Stimulated activated CD4-positive, alpha-beta T cell treated with anti-CD3 and anti-CD28 coated beads, Interleukin-15, amount 100 ng/mL, for 24 hours (primary cell): ENCODE measurements around the gene SASH1.
A peak's percentile ranks its signal among the peaks of the same experiment; 100 is the strongest.
"Not testable (repeated sequence)": the region's sequence is repeated elsewhere in the genome, so short reads cannot be mapped to it uniquely, and the experiment has no call there.

Experiments
- DNase-seq: peaks from one replicate; pipeline ENCODE4 v3.0.0-alpha.2; 2020

Gene SASH1

DNA sequence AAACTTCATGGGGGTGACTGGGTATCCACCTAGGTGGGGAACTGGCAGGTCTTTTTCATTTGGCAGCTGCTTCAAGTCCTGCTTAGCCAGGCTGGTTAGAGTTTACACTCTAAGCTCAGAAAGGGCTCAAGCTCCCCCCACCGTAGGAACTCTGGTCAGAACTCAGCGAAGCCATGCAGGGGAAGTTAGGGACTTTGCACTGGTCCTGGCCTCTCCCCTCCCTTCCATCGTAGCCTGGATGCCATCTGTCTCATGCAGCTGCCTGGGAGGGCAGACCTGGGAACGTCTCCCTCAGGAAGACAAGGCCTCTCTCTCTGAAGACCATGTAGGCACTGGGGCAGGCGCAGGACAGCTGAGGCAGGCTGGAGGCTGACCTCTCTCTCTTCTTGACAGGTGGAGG, 220.4 kb downstream of the SASH1 start:
- no peak for DNase-seq

DNA sequence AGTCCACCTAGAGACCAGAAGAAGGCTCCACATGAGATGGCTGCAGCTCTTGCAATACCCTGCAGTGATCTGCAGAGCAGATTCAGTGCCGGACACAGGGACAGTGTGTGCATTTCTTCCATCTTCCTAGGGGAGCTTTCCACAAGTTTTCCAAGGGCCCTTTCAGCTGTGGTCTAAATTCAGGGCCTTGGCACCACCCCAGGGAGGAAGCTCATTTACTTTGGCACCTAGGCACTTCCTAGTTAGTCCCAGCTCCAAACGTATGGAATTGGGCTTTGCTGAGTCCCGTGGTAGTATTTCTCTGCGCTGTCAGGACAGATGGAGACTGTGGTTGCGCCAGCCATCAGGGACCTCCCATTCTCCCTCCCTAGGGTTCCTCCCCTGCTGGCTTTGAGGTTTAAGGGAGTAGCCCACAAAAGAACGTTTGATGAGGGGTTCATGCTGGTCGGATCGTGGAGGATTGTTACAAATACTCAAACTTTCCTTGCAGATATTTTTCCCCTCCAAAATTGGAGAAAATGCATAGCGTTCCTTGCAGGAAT, 221.9 kb downstream of the SASH1 start:
- no peak for DNase-seq

GRCh38 chr6:148565321-148565926, 222.8 kb downstream of the SASH1 start:
- DNase-seq: no peak

DNA sequence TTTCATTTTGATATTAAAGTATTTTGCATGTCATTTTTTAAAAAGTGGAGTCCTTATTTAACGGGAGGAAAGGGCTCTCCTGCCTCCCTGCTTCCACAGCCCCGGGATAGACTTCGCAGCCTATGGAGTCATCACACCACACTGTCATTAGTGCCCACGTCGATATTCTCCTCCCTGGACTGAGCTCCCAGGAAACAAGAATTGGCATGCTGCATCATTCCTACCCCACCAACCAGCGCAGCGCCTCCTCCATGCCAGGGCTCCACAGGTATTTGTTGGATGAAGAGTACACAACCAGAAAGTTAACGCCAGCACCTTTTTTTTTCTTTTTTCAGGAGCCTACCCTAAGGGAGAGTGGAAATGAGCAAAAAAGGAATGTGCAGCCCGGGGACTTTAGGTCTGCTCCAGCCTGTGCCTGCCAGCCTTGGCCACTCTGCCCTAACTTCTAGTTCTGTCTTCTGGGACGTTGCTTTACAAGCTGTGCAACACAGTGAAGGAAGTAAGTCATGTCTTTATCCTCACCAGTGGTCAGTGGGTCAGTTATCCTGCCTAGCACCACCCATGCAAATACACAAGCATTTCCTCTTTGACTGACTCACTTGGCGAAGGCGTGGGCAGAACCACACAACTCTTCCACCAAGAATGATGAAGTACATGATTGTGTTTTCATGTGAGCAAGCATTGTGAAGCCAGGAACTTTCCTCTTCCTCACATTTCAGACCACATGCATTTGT, 223.5 kb downstream of the SASH1 start:
- peak; percentile 30 for DNase-seq

- no peak for DNase-seq
Measured at GRCh38 chr6:148566664-148567350, 224.2 kb downstream of the SASH1 start.

DNA sequence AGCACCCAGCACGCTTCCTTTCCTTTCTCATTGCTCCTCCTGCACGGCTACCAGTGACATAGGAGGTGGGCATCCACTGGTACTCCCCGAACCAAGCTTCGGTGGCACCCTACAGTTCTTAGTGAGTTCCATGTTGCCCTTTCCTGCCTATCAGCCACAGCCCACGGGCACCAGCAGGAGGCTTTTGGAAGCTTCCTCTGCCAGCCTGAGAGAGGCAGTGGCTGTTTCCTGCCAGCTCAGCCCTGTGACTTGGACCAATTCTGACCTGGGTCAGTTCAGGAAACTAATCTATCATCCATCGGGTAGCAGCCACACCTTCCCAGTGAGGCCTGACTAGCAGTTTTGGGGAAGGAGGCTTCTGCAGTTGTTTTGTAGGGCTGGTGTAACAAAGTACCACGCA, 227.8 kb downstream of the SASH1 start:
- no peak for DNase-seq

DNA sequence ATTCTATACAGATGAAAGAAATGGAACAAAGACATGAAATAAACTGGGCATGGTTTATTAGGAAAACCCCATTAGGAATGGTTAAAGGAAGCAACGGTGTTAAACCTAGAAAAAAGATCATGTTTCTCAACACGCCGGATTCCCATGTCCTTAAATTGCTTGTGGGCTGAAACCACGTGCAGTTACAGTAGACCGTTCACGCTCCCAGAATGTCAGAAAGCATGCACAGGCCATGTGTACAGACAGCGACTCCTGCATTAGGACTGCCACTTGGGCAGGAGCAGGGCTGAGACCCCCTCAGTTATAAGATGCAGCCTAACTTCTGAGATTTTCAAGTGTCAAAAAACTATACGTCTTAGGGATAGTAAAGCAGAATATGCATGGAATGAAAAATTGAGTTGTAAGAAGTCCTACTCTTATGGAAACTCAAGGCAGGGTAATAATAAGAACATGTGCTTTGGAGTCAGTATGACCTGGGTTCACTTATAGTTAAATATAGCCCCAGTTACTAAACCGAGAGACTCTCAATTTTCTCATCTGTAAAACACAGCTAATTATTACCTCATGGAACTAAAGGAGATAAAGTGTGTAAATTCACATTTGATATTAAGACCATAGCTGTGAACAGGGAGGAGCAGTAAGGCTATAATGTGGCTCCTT, 230.2 kb downstream of the SASH1 start:
- DNase-seq: no peak

- DNase-seq: no peak
Measured at GRCh38 chr6:148573922-148574321, 231.3 kb downstream of the SASH1 start.

GRCh38 chr6:148577687-148578488, 235.2 kb downstream of the SASH1 start:
- DNase-seq: peak; percentile 60

- no peak for DNase-seq
Measured at GRCh38 chr6:148578489-148578814, 235.8 kb downstream of the SASH1 start.

GRCh38 chr6:148578837-148579565, 236.4 kb downstream of the SASH1 start:
- DNase-seq: no peak

GRCh38 chr6:148580442-148580841, 237.8 kb downstream of the SASH1 start:
- DNase-seq: no peak

GRCh38 chr6:148583631-148584030, 241.0 kb downstream of the SASH1 start:
- DNase-seq: no peak

- DNase-seq: not testable (repeated sequence)
Measured at GRCh38 chr6:148585641-148586040, 243.0 kb downstream of the SASH1 start.

- no peak for DNase-seq
Measured at GRCh38 chr6:148590883-148591282, 248.2 kb downstream of the SASH1 start.

GRCh38 chr6:148591656-148592055, 249.0 kb downstream of the SASH1 start:
- DNase-seq: no peak

GRCh38 chr6:148593130-148593812, 250.6 kb downstream of the SASH1 start:
- no peak for DNase-seq

DNA sequence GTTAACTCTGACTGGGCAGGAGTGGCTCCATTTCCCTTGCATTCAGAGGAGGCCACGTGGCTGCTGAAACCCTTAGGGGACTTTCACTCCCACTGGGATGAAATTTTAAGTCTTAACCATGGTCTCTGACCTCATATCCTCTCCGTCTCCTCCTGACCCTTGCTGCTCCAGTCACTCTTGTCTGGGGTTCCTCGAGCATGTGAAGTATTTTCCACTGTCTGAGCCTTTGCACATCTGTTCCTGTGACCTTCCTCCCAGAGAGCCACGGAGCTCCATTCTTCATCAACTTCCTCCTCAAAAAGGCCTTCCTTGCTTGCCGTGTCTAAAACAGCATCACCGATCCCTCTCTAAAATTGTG, 251.2 kb downstream of the SASH1 start:
- DNase-seq: no peak

DNA sequence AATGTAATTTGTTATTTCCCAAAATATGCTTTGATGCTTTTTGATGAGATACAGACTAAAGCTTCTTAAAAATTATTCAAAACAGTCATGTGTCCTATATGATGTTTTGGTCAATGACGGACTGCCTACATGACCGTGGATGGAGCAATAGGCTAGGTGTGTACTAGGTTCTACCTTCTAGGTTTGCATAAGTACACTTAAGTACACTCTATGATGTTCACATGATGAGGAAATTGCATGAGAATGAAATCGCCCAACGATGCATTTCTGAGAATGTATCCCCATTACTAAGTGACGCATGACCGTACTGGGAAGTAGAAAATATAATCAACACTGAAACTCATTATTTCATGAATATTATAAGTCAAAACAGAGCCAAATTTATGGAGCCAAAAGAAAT, 252.9 kb downstream of the SASH1 start:
- DNase-seq: no peak

DNA sequence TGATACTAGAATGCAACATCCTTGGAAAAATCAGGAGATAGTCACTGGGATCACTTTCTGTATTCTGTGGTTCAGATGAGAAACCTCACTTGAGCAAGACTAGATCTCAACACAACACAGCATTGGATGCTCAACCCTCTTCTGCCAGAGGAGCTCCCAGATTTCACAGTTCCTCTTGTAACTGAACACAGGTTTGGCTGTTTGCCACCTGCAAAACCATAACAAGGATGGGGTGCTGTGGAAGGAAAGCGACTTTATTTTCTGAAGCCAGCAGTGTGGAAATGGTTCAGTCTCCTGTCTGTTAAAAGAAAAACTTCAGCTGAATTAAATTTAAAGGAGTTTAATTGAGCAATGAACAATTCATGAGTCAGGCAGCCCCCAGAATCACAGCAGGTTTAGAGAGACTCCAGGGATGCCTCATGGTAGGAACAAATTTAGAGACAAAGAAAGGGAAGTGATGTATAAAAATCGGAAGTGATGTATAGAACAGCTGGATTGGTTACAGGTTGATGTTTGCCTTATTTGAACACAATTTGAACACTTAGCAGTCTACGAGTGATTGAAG, 254.3 kb downstream of the SASH1 start:
- no peak for DNase-seq

- no peak for DNase-seq
Measured at GRCh38 chr6:148598724-148599123, 256.1 kb downstream of the SASH1 start.
